Tibial artery (tissue), 4 donors: Measurements from ENCODE around the gene CTSE.

Experiments
- DNase-seq, 2 donors: peaks; one replicate each; pipeline ENCODE4 v3.0.0-alpha.2; 2019
- H3K27ac ChIP-seq, 2 donors: fragments of 200-600 bp; sonication (generic) in 1 of 2; 1 replicate in 1 of 2; 2 replicates in 1 of 2; pipeline ENCODE4 v1.5.1; 2018 to 2019; ENCODE audit warnings: mild to moderate bottlenecking in 1 of 2
- H3K27me3 ChIP-seq, 2 donors: fragments of 200-600 bp; sonication (generic) in 1 of 2; one replicate each; pipeline versions ENCODE4 v1.5.1 to v1.6.0; 2016 to 2019
- H3K36me3 ChIP-seq, 3 donors: fragments of 200-600 bp; sonication (generic) in 2 of 3; one replicate each; pipeline ENCODE4 v1.5.1; 2016 to 2019; ENCODE audit warnings: mild to moderate bottlenecking in 2 of 3
- H3K4me1 ChIP-seq, 4 donors: fragments of 200-600 bp; sonication (generic) in 2 of 4; 1 replicate in 3 of 4; 2 replicates in 1 of 4; pipeline ENCODE4 v1.5.1; 2016 to 2019
- H3K4me3 ChIP-seq, 2 donors: fragments of 200-600 bp; sonication (generic) in 1 of 2; 1 replicate in 1 of 2; 2 replicates in 1 of 2; pipeline ENCODE4 v1.5.1; 2018 to 2019; ENCODE audit warnings: mild to moderate bottlenecking in 2 of 2
- H3K9me3 ChIP-seq, 3 donors: fragments of 200-600 bp; sonication (generic) in 1 of 3; one replicate each; pipeline ENCODE4 v1.5.1; 2016 to 2019
- CTCF ChIP-seq, 2 experiments: fragments of 200-600 bp in 1 of 2; fragments of 450-650 bp in 1 of 2; IDR thresholded peaks; one replicate each; pipeline ENCODE4 v1.5.1; 2017 to 2019; ENCODE audit warnings: antibody characterized with exemption in 2 of 2, mild to moderate bottlenecking in 1 of 2, moderate library complexity in 1 of 2
- intact Hi-C: fragments of 100-400 bp; cut with DNase I; formaldehyde crosslinking; loops from one replicate; pipeline ENCODE4 v1.15.0; 2023; ENCODE audit warnings: low total_unique reads

CTSE gene

GRCh38 chr1:205965036-205965884, 58.4 kb downstream of the CTSE start:
- H3K27ac ChIP-seq = no peak overlapping the region
- no peak for DNase-seq
- H3K4me3 ChIP-seq = no peak overlapping the region
- H3K9me3 ChIP-seq = no peaks in the 10 kb centered on the region
- peaks cover 0 to 19% (median 10%) of the 10 kb centered on the region in 4 donors for H3K4me1 ChIP-seq
- intact Hi-C loops = no loop called here
- no peak for TF ChIP-seq CTCF (IDR thresholded peaks at IDR 0.05)
- no peaks in the 10 kb centered on the region for H3K36me3 ChIP-seq
- peaks cover 0 to 3% of the 10 kb centered on the region in 2 donors for H3K27me3 ChIP-seq

DNA sequence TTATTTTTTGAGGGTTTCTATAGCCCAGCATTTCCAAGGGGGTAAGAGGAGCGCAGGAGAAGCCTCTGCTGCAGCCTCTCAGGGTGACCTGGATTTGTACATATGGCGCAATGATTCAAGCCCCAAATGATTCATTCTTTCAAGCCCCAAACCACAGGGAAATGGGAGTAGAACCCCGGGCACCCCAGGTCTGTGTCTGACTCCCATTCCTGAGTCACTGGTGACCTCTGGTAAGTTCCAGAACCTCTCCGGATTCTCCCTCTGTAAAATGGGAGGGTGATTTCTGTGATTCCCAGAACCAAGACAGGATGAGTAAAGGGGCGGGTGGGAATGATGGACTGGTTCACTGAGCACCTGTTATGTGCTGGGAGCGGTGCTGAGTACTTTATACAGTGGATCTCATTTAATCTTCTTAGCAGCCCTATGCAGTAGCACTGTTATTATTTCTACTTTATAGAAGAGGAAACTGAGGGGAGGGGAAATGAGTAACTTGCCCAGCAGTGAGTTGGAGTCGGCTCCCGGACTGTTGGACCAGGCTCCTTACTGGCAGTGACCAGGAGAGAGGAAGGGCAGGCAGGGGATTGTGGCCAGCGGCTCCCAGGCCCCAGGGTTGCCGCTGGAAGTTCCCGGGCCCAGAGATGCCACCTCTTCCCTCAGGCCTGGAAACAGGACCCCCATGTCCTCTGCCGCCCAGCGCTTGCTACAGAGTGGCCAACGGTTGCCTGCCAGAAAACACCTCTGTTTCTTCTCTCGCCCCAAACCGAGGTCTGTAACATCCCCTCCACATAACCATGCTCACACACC, 60.1 kb downstream of the CTSE start:
- H3K27me3 ChIP-seq = peaks cover 0 to 3% of the 10 kb centered on the region in 2 donors
- intact Hi-C loops = no loop called here
- no peak overlapping the region for H3K27ac ChIP-seq
- no peak for DNase-seq
- H3K4me1 ChIP-seq = peaks cover 0 to 19% (median 10%) of the 10 kb centered on the region in 4 donors
- H3K4me3 ChIP-seq = no peak overlapping the region
- no peak for TF ChIP-seq CTCF (IDR thresholded peaks at IDR 0.05)
- no peaks in the 10 kb centered on the region for H3K36me3 ChIP-seq
- no peaks in the 10 kb centered on the region for H3K9me3 ChIP-seq

- intact Hi-C loops = no loop called here
These were observed 60.9 kb downstream of the CTSE start for GRCh38 chr1:205962821-205963221.

GRCh38 chr1:205961991-205962820, 61.5 kb downstream of the CTSE start:
- no peak overlapping the region for H3K4me3 ChIP-seq
- H3K27me3 ChIP-seq = peaks cover 0 to 3% of the 10 kb centered on the region in 2 donors
- intact Hi-C loops = no loop called here
- TF ChIP-seq CTCF (IDR thresholded peaks at IDR 0.05) = no peak
- H3K4me1 ChIP-seq = peaks cover 0 to 19% (median 10%) of the 10 kb centered on the region in 4 donors
- no peaks in the 10 kb centered on the region for H3K9me3 ChIP-seq
- no peak overlapping the region for H3K27ac ChIP-seq
- H3K36me3 ChIP-seq = no peaks in the 10 kb centered on the region
- DNase-seq = no peak

More at GRCh38 chr1:205962821-205963221, 60.9 kb downstream of the CTSE start:
- H3K4me3 ChIP-seq = no peak overlapping the region
- H3K27me3 ChIP-seq = peaks cover 0 to 3% of the 10 kb centered on the region in 2 donors
- H3K27ac ChIP-seq = no peak overlapping the region
- H3K36me3 ChIP-seq = no peaks in the 10 kb centered on the region
- DNase-seq = no peak
- H3K4me1 ChIP-seq = peaks cover 0 to 19% (median 10%) of the 10 kb centered on the region in 4 donors
- TF ChIP-seq CTCF (IDR thresholded peaks at IDR 0.05) = no peak
- H3K9me3 ChIP-seq = no peaks in the 10 kb centered on the region

DNA sequence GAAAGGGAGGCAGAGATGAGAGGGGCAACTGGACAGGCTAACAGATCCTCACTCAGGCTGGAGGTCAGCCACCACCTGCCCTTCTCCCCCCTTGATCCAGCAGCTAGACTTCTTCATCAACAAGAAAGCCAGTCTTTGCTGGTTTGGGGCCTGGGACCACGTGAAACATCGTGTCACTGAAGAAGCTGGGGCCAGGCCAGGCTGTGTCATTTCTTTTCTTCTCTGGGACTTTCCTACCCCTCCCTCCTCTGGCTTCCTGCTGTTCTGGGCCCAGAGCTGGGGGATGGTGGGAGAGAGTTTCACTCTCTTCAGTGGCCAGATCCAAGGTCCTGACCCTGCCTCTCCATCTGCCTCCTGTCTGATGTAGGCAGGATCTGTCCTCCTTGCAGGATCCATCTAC, 62.3 kb downstream of the CTSE start:
- Histone ChIP-seq H3K27me3 (peaks cover 0 to 3% of the 10 kb centered on the region in 2 donors), H3K4me1 (peaks cover 0 to 19% (median 10%) of the 10 kb centered on the region in 4 donors), H3K4me3 (no peak overlapping the region), H3K36me3 (no peaks in the 10 kb centered on the region), H3K9me3 (no peaks in the 10 kb centered on the region), H3K27ac (no peak overlapping the region)
- intact Hi-C loops = no loop called here
- no peak for DNase-seq
- no peak for TF ChIP-seq CTCF (IDR thresholded peaks at IDR 0.05)
